ENCODE results near the gene DCANP1.

Gene DCANP1

GRCh38 chr5:135478938-135479337 is 31.8 kb upstream of the DCANP1 start:
- DNase-seq, result no peak

GRCh38 chr5:135477613-135478066 is 30.5 kb upstream of the DCANP1 start:
- DNase-seq, result no peak

GRCh38 chr5:135476615-135477581 is 29.8 kb upstream of the DCANP1 start:
- DNase-seq, result no peak

- no peak for DNase-seq
Measured at GRCh38 chr5:135473956-135474670, 27.0 kb upstream of the DCANP1 start.

- DNase-seq, result no peak
Measured at GRCh38 chr5:135472141-135472540, 25.0 kb upstream of the DCANP1 start.

GRCh38 chr5:135471726-135472125 is 24.6 kb upstream of the DCANP1 start:
- no peak for DNase-seq

DNA sequence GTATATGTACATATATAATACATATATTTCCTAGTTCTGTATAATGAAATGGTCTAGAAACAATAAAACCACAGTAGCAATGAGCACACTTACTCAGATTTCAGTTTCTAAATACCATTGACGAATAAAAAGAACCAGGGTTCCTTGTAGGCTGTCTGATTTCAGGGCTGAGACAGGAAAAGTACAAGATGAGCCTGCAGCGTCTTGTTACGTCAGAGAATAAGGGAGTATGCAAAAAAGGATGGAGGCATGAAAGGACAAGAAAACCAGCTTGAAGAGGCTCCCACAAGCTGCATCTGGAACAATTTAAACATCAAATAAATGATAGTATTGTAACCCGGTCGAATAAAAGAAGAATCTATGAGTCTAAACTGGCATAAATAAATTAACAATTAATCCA is 22.8 kb upstream of the DCANP1 start:
- DNase-seq, result no peak

- no peak for DNase-seq
Measured at GRCh38 chr5:135468541-135468940, 21.4 kb upstream of the DCANP1 start.

DNA sequence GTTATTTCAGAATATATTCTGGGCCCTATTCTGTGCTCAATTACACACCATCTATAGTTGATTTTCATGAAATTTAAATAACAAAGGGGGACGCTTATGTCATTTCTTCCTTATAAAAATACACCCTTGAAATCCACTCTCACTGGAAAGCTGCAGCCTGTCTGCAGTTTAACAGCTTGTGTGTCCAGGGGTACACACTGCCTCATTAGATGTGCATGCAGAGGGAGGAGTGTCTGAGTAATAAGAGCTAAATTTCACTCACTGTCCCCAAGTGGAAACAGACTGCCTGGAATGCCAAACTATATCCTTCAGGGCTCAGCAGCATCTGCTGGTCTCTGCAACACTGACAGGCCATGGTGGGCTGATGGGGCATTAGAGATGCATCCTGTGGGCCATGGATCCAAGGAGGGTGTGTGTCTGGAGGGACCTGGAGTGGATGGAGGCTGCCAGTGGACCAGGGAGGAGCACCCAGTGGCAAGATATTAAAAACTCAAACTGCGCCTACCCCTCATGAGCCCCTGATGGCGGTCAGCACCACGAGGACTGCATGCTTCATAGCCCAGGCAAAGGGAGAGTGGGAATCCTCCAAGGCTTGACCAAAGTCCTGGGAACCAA is 20.8 kb upstream of the DCANP1 start:
- DNase-seq, result no peak

DNA sequence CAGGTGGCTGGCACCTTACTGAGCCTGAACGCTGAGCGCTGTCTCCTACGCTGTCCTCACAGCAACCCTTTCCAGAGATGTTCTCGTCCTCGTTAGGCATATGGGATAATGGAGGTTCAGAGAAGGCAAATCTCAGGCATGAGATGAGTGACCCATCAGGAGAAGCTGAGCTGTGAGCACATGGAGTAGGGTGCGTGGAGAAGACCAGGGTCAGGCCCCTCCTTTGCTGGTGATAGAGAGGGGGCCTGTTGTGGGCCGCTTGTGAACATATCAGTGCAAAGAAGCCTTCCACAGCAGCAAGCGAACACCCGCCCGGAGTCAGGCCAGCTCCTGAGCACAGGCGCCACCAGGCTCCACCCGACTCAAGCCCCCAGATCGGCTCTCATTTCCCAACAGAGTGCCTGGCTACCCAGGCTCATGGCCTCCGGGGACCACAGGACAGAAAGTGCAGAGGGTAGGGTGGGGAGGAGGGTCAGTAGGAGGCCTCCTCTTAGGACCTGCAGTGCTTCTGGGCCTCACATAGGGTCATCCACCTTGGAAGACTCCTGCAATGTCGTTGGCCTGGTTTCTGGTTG is 20.0 kb upstream of the DCANP1 start:
- DNase-seq, result no peak

DNA sequence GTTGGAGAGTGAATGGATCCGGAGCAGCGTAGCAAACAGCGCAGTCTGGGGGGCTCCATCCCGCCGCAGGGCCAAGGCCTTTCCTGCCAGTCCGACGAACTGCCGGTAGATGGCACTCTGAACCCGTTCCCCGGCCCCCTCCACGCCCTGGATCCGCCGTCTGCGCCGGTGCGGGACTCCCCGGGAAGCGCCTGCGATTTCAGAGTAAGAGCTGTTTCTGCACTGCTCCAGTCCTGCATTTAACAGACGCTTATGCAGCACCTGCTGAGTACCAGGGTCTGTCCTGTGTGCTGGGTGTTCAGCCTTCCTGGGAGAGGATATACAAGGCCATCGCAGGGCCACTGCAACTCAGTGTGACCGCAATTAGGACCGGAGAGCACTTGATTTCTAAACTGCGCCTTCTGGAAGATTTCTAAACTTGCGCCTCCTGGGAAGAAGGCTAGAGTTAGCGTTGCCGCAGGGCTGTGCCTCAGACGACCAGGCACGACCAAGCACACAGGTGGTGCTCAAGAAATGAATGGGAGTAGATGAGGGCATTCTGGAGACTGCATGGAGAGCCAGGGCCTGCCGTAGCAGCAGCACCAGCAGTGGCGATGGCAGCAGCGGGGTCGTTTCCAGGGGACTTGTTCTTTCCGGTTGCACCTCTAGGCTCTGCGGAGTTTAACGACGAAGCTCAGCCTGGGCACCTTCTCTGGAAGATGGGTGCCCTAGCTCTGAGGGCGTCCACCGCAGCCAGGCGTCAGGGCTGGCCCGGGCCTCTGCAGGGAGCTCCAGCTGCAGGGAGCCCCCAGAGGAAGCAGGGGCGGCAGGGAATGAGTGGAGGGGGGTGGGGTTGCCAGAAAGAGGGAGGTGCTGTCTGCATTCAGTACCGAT is 19.3 kb upstream of the DCANP1 start:
- peak; percentile 53 for DNase-seq

GRCh38 chr5:135465391-135466122 is 18.4 kb upstream of the DCANP1 start:
- DNase-seq, result no peak

GRCh38 chr5:135462304-135462703 is 15.2 kb upstream of the DCANP1 start:
- peak; percentile 38 for DNase-seq

DNA sequence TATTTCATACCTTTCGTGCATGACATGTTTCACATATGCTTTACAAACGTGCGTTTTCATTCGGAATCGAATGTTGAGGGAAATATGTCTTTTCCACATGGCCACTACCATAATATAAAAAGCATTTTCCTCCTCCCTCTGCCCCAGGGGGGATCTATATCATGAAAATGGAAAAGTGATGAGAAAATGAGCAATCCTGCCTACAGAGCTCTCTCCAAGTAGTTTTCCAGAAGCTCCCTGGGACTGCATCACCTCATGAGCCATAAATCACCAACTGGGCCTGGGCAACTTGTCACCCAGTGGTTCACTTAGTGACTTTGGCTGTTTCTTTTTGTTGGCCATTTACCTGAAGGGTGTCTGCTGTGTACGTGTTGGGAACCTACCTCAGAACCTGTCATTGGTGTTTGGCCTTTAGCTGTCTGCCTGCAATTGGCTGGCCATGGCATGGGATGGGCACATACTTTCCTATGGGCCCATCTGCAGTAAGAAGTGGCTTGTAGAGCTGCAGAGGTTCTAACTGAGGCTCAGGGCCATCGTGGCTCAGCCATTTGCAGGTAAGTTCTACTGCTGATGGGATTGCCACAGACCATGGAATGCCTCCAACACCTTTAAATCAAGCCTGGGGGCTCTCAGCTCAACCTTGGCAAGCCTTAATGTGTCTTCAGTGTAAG is 14.5 kb upstream of the DCANP1 start:
- no peak for DNase-seq

DNA sequence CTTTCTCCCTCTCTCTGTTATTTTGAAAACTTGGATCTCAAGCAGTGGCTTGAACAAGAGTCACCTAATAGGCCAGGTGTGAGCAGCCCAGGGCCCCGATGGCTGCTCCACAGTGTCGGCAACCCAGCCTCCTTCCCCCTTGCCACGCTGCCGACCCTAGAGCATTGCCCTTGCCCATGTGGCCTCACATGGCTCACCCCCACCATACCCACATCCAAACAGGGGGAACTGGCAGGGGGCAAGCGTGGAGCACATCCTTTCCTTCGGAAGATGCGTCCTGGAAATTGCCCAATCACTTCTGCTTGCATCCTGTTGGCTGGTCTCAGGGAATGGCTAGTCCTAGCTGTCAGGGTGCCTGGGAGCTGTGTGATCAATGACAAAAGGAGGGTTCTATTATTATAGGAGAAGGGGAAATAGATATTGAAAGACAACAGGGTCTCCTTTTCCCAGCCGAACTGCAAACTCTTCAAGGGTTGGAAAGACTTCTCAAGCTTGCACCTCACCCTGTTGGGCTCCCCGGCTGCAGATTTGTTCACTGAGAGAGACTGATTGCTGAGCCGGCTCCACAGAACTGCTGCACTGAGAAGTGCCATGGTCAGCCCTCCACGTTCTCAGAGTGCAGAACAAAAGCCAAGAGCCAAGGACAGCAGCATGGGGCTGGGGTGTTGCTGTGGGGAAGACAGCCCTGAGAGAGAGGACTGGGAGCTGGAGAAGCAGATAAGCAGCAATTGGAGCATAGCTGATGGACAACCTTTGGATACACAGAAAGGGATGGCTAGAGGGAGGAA is 13.3 kb upstream of the DCANP1 start:
- DNase-seq, result no peak

- DNase-seq, result no peak
Measured at GRCh38 chr5:135458921-135459331, 11.8 kb upstream of the DCANP1 start.

DNA sequence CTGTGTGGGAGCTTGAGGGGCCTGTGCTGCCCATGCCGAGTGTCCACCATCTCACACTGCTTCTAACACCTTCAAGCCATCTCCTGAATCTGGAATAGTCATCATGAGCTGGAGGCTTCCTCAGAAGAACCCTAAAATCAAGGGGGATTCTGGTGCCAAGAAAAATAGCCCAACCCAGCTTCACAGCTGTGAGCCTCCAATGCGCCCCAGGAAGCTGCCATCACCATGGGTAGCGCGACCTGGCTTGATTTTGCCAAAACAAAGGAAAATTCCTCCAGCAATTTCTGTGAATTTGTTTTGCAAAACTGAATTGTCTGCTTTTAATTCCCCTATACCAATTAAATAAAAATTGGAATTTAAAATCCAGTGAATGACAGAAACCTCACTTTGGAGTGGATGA is 11.2 kb upstream of the DCANP1 start:
- DNase-seq, result no peak

DNA sequence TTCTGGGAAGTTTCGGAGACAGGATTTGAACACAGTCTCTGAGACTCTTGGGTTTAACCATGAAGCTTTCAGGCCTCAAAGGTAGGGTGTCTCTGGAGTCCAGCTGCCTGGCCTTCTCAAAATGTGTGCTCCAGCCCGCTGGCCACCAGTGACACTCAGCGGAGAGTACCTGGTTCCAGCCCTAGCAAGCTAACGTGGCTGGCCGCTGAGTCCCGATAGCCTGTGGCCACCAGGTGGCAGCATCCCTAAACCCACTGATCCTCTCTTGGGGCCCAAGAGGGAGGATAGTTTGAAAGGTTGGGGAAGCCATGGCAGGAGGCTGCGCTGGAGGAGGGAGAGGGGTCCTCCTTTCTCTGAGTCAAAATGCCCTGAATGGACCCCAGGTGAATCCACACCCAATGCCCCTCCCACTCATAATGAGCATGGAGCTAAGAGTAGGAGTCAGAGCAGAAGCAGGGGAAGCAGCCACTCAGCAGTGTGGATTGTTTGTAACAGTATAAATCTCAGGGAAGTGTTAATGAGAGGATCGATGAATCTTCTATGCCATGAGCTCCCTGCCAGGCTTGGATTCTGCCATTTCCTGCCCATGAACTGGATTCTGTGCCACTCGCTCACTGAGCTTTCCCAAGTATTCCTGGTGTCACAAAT is 10.4 kb upstream of the DCANP1 start:
- peak; percentile 2 for DNase-seq
